COLO829 (cell line): Measurements from ENCODE around the gene GSN.

Source experiments
- DNase-seq: peaks from one replicate; pipeline ENCODE4 v3.0.0; 2012; ENCODE audit warnings: low spot score

Gene GSN

GRCh38 chr9:121303456-121304451 lies 35.8 kb downstream of the GSN start:
- no peak for DNase-seq

- DNase-seq = no peak
These were observed 36.7 kb downstream of the GSN start for GRCh38 chr9:121304707-121305106.

GRCh38 chr9:121305269-121305994 lies 37.5 kb downstream of the GSN start:
- DNase-seq = no peak

GRCh38 chr9:121307976-121308375 lies 40.0 kb downstream of the GSN start:
- DNase-seq = no peak

GRCh38 chr9:121308765-121309164 lies 40.8 kb downstream of the GSN start:
- no peak for DNase-seq

GRCh38 chr9:121309171-121309570 lies 41.2 kb downstream of the GSN start:
- no peak for DNase-seq

GRCh38 chr9:121309833-121310425 lies 42.0 kb downstream of the GSN start:
- no peak for DNase-seq

- DNase-seq = no peak
These were observed 42.6 kb downstream of the GSN start for GRCh38 chr9:121310571-121310970.

GRCh38 chr9:121312169-121312568 lies 44.2 kb downstream of the GSN start:
- no peak for DNase-seq

- no peak for DNase-seq
These were observed 45.6 kb downstream of the GSN start for GRCh38 chr9:121313458-121314152.

GRCh38 chr9:121316378-121316777 lies 48.4 kb downstream of the GSN start:
- DNase-seq = no peak

- no peak for DNase-seq
These were observed 49.0 kb downstream of the GSN start for GRCh38 chr9:121316852-121317373.

GRCh38 chr9:121317737-121318630 lies 50.0 kb downstream of the GSN start:
- DNase-seq = no peak

GRCh38 chr9:121318631-121319382 lies 50.8 kb downstream of the GSN start:
- DNase-seq = no peak

GRCh38 chr9:121319383-121319780 lies 51.4 kb downstream of the GSN start:
- no peak for DNase-seq

- DNase-seq = no peak
These were observed 53.1 kb downstream of the GSN start for GRCh38 chr9:121321016-121321503.

GRCh38 chr9:121322037-121322736 lies 54.2 kb downstream of the GSN start:
- peak; percentile 58 for DNase-seq

GRCh38 chr9:121322737-121323448 lies 54.9 kb downstream of the GSN start:
- DNase-seq = no peak
